IMR-90 (cell line): ENCODE results near the gene PF4V1. TPM values are rescaled to one million over a fixed set of nuclear protein-coding genes. Genes with fewer than 3 reads are reported as not detected.

Experiments
- ATAC-seq: fragments of 200-7000 bp; cut with Tn5 transposase; 2 replicates; pipeline ENCODE4 v1.9.1; 2020; ENCODE audit warnings: low read depth, mild to moderate bottlenecking, moderate library complexity
- BruUV-seq: library from RNA; stranded (reverse); fragments of 400-500 nt; replicated peaks from 2 replicates; lab custom pipeline; 2021; lab: Mats Ljungman, UMichigan
- CTCF ChIA-PET: fragments of 300-600 bp; formaldehyde crosslinking; extraction: SDS; loops from one replicate; lab custom pipeline; 2021; ENCODE audit warnings: antibody characterized with exemption; lab: Yijun Ruan, JAX
- POLR2A ChIA-PET: fragments of 300-600 bp; sonication (Branson Sonifier 250); formaldehyde crosslinking; loops from one replicate; lab custom pipeline; 2022; ENCODE audit warnings: antibody characterized with exemption; ENCODE audit not compliant: unreplicated experiment; lab: Charles Lee
- DNase-seq: peaks from one replicate; pipeline ENCODE4 v3.0.0; 2013
- H2AFZ ChIP-seq: replicated peaks from 2 replicates; pipeline ENCODE3; 2013; ENCODE audit warnings: low read length, mild to moderate bottlenecking; ENCODE audit not compliant: poor library complexity
- H2AK5ac ChIP-seq: 2 replicates; pipeline ENCODE4 v1.6.1; 2013; ENCODE audit warnings: low read depth, low read length, inconsistent platforms
- H2AK9ac ChIP-seq: replicated peaks from 2 replicates; pipeline ENCODE3; 2013; ENCODE audit warnings: mild to moderate bottlenecking, low read depth, low read length, moderate library complexity; ENCODE audit not compliant: poor library complexity
- H2BK120ac ChIP-seq: 2 replicates; pipeline ENCODE4 v1.6.1; 2013; ENCODE audit warnings: low read depth, low read length, inconsistent platforms
- H2BK15ac ChIP-seq: 3 replicates; pipeline ENCODE4 v1.6.1; 2013; ENCODE audit warnings: low read depth, low read length, inconsistent platforms
- H2BK20ac ChIP-seq: 2 replicates; pipeline ENCODE4 v1.6.1; 2013; ENCODE audit warnings: low read depth, mild to moderate bottlenecking, inconsistent platforms, low read length, moderate library complexity
- H2BK5ac ChIP-seq: 2 replicates; pipeline ENCODE4 v1.6.1; 2013; ENCODE audit warnings: mild to moderate bottlenecking, low read depth, low read length, inconsistent platforms; ENCODE audit not compliant: poor library complexity, severe bottlenecking
- H3K14ac ChIP-seq: replicated peaks from 2 replicates; pipeline ENCODE4 v1.6.1; 2013; ENCODE audit warnings: low read depth, low read length, inconsistent platforms
- H3K18ac ChIP-seq: 2 replicates; pipeline ENCODE4 v1.6.1; 2013; ENCODE audit warnings: low read depth, low read length, control low read depth
- H3K23ac ChIP-seq: 2 replicates; pipeline ENCODE4 v1.6.1; 2013; ENCODE audit warnings: low read depth, low read length, inconsistent platforms
- H3K27ac ChIP-seq: 2 replicates; pipeline ENCODE4 v1.5.1; 2013; ENCODE audit warnings: mild to moderate bottlenecking, control low read depth, low read length; ENCODE audit not compliant: insufficient read depth
- H3K27me3 ChIP-seq: 2 replicates; pipeline ENCODE4 v1.6.1; 2013; ENCODE audit warnings: low read length; ENCODE audit not compliant: control insufficient read depth, insufficient read depth
- H3K36me3 ChIP-seq: 2 replicates; pipeline ENCODE4 v1.6.1; 2013; ENCODE audit warnings: low read length, mixed read lengths; ENCODE audit not compliant: control insufficient read depth, insufficient read depth
- H3K4ac ChIP-seq: 2 replicates; pipeline ENCODE4 v1.6.1; 2013; ENCODE audit warnings: low read depth, low read length, inconsistent platforms
- H3K4me1 ChIP-seq: 2 replicates; pipeline ENCODE4 v1.6.1; 2013; ENCODE audit warnings: low read length, mixed read lengths; ENCODE audit not compliant: control insufficient read depth, insufficient read depth
- H3K4me2 ChIP-seq: 2 replicates; pipeline ENCODE4 v1.6.1; 2013; ENCODE audit warnings: low read depth, mild to moderate bottlenecking, control low read depth, low read length, moderate library complexity
- H3K4me3 ChIP-seq: 2 replicates; pipeline ENCODE4 v1.5.1; 2013; ENCODE audit warnings: low read depth, mild to moderate bottlenecking, control low read depth, low read length, moderate library complexity; ENCODE audit not compliant: insufficient read depth
- H3K56ac ChIP-seq: 2 replicates; pipeline ENCODE4 v1.6.1; 2013; ENCODE audit warnings: low read length, inconsistent platforms; ENCODE audit not compliant: insufficient read depth; ENCODE audit errors: extremely low read depth
- H3K79me1 ChIP-seq, 2 experiments: 2 replicates each; pipeline ENCODE4 v1.6.1; 2013; ENCODE audit warnings: low read length in 2 of 2, inconsistent platforms in 1 of 2, low read depth in 1 of 2
- H3K9ac ChIP-seq: 2 replicates; pipeline ENCODE4 v1.6.1; 2013; ENCODE audit warnings: low read depth, low read length, control low read depth
- H3K9me1 ChIP-seq: 2 replicates; pipeline ENCODE4 v1.6.1; 2013; ENCODE audit warnings: low read length, inconsistent platforms; ENCODE audit not compliant: insufficient read depth
- H3K9me3 ChIP-seq: 2 replicates; pipeline ENCODE4 v1.6.1; 2013; ENCODE audit warnings: low read length; ENCODE audit not compliant: control insufficient read depth, insufficient read depth
- H4K20me1 ChIP-seq: 2 replicates; pipeline ENCODE4 v1.6.1; 2013; ENCODE audit warnings: low read length, inconsistent platforms; ENCODE audit not compliant: insufficient read depth
- H4K5ac ChIP-seq: 2 replicates; pipeline ENCODE4 v1.6.1; 2013; ENCODE audit warnings: mild to moderate bottlenecking, low read depth, low read length, control low read depth
- H4K8ac ChIP-seq, 2 experiments: 2 replicates each; pipeline ENCODE4 v1.6.1; 2013; ENCODE audit warnings: low read depth in 2 of 2, low read length in 2 of 2, control low read depth in 1 of 2, inconsistent platforms in 1 of 2
- H4K91ac ChIP-seq: 2 replicates; pipeline ENCODE4 v1.6.1; 2013; ENCODE audit warnings: low read depth, low read length, inconsistent platforms; ENCODE audit not compliant: insufficient read depth
- FOS ChIP-seq: fragments of 150-350 bp; IDR thresholded peaks from 2 replicates; pipeline ENCODE4 v1.6.1; 2016; ENCODE audit warnings: low read depth, low read length
- MXI1 ChIP-seq: IDR thresholded peaks from 2 replicates; pipeline ENCODE4 v1.6.1; 2012; ENCODE audit warnings: low read depth, mild to moderate bottlenecking, low read length, moderate library complexity, borderline replicate concordance
- NFE2L2 ChIP-seq: fragments of 150-350 bp; IDR thresholded peaks from 2 replicates; pipeline ENCODE4 v1.6.1; 2016; ENCODE audit warnings: low read depth, mild to moderate bottlenecking, low read length
- RAD21 ChIP-seq: IDR thresholded peaks from 2 replicates; pipeline ENCODE4 v1.6.1; 2012; ENCODE audit warnings: low read length, improper control_type of control experiment
- SMC3 ChIP-seq: fragments of 150-350 bp; IDR thresholded peaks from 2 replicates; pipeline ENCODE4 v1.6.1; 2016; ENCODE audit warnings: low read depth, mild to moderate bottlenecking, antibody characterized with exemption, low read length, moderate library complexity
- USF2 ChIP-seq: fragments of 150-350 bp; IDR thresholded peaks from 2 replicates; pipeline ENCODE4 v1.6.1; 2017; ENCODE audit warnings: mild to moderate bottlenecking, antibody characterized with exemption, low read length, low read depth
- dilution Hi-C: fragments of 300-500 bp; cut with HindIII; formaldehyde crosslinking; loops from one replicate; pipeline ENCODE4 v1.14.3; 2018; ENCODE audit warnings: low sequenced_read_pairs; ENCODE audit not compliant: unreplicated experiment
- in situ Hi-C: fragments of 300-500 bp; cut with MboI; formaldehyde crosslinking; loops from 3 replicates; pipeline ENCODE4 v1.14.3; 2019; ENCODE audit warnings: low sequenced_read_pairs, inconsistent platforms, mixed read lengths
- intact Hi-C: fragments of 100-400 bp; cut with micrococcal nuclease; formaldehyde crosslinking; loops from 2 replicates; pipeline ENCODE4 v1.10.0; 2022
- polyA plus RNA-seq, 3 experiments: library from polyadenylated mRNA; depleted of rRNA; stranded (reverse); fragments of >200 nt; gene quantifications; 2 replicates each; pipeline ENCODE4 v1.2.3, GENCODE V29; 2012; ENCODE audit warnings: low replicate concordance in 1 of 3
- total RNA-seq: library from RNA; depleted of rRNA; stranded (reverse); fragments of >200 nt; gene quantifications from 2 replicates; pipeline ENCODE4 v1.2.3, GENCODE V29; 2012
- TF ChIP-seq, protein P1 (sequence below): fragments of 150-350 bp; IDR thresholded peaks from 2 replicates; pipeline ENCODE4 v1.6.1; 2016; ENCODE audit warnings: low read depth, mild to moderate bottlenecking, low read length, moderate library complexity, borderline replicate concordance

The PF4V1 gene
- total and polyA plus RNA-seq, 2 of the 4 experiments (the other 2 are of a cell fraction), result not detected

DNA sequence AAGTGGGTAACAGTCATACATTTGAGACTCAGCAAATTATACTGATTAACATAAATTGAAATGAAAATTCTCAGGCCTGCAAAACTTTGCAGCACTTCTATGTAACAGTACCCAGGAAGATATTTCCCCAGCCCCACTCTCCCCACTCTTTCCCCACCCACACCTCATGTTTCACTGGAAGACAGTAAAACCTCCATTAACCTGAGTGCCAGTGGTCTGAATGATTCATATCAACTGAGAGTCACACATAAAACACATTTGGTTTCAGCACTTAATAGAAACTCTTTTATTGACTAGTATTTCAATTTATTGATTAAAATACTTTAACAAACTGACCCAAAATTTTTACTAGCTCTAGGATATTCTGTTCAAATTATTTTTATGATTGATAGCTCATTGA lies 9.7 kb upstream of the PF4V1 start:
- no peak overlapping the region for H2AK9ac ChIP-seq
- no peak overlapping the region for H3K9ac ChIP-seq
- H4K91ac ChIP-seq, result no peak overlapping the region
- H3K36me3 ChIP-seq, result no peaks in the 10 kb centered on the region
- H2BK20ac ChIP-seq, result no peak overlapping the region
- no peak overlapping the region for H3K4me3 ChIP-seq
- H3K4ac ChIP-seq, result no peak overlapping the region
- H3K79me1 ChIP-seq, result no peaks in the 10 kb centered on the region
- H3K4me1 ChIP-seq, result no peaks in the 10 kb centered on the region
- ChIA-PET POLR2A (no interaction called here), CTCF (no interaction called here)
- H4K5ac ChIP-seq, result no peak overlapping the region
- dilution Hi-C loops, result no loop called here
- no peak overlapping the region for H2AFZ ChIP-seq
- TF ChIP-seq FOS (no peak), RAD21 (no peak), SMC3 (no peak), NFE2L2 (no peak), USF2 (no peak), MXI1 (no peak)
- TF ChIP-seq, protein P1, sequence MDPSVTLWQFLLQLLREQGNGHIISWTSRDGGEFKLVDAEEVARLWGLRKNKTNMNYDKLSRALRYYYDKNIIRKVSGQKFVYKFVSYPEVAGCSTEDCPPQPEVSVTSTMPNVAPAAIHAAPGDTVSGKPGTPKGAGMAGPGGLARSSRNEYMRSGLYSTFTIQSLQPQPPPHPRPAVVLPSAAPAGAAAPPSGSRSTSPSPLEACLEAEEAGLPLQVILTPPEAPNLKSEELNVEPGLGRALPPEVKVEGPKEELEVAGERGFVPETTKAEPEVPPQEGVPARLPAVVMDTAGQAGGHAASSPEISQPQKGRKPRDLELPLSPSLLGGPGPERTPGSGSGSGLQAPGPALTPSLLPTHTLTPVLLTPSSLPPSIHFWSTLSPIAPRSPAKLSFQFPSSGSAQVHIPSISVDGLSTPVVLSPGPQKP, result no peak
- H2BK120ac ChIP-seq, result no peak overlapping the region
- no peak for ATAC-seq
- H3K14ac ChIP-seq, result no peak overlapping the region
- no TSS peak for BruUV-seq
- H2BK15ac ChIP-seq, result no peak overlapping the region
- no peaks in the 10 kb centered on the region for H4K20me1 ChIP-seq
- no peak overlapping the region for H4K8ac ChIP-seq
- no peak overlapping the region for H2BK5ac ChIP-seq
- H3K18ac ChIP-seq, result no peak overlapping the region
- no peak overlapping the region for H2AK5ac ChIP-seq
- peaks cover 13% of the 10 kb centered on the region for H3K27me3 ChIP-seq
- in situ Hi-C loops, result no loop called here
- H3K23ac ChIP-seq, result no peak overlapping the region
- no peak overlapping the region for H3K27ac ChIP-seq
- no peak overlapping the region for H3K56ac ChIP-seq
- H3K9me1 ChIP-seq, result no peaks in the 10 kb centered on the region
- no peak for DNase-seq
- intact Hi-C loops, result no loop called here
- H3K4me2 ChIP-seq, result no peak overlapping the region
- no peaks in the 10 kb centered on the region for H3K9me3 ChIP-seq
